H1 (cell line): ENCODE data around the gene TCAP. TPM values are rescaled to one million over a fixed set of nuclear protein-coding genes. Genes with fewer than 3 reads are reported as not detected.

ENCODE experiments used
- BACH1 ChIP-seq: IDR thresholded peaks from 2 replicates; pipeline ENCODE4 v1.6.1; 2012; ENCODE audit warnings: low read length, improper control_type of control experiment
- CBX5 ChIP-seq: fragments of 300-800, 300-1000 bp; sonication (generic); IDR thresholded peaks from 2 replicates; pipeline ENCODE4 v1.7.1; 2016; ENCODE audit warnings: antibody characterized with exemption, low read length, low read depth
- CHD7 ChIP-seq: fragments of 300-600 bp; sonication (generic); IDR thresholded peaks from 2 replicates; pipeline ENCODE4 v1.7.1; 2012; ENCODE audit warnings: low read length, moderate library complexity, mild to moderate bottlenecking, inconsistent platforms; ENCODE audit not compliant: insufficient replicate concordance
- CTBP2 ChIP-seq: IDR thresholded peaks from 2 replicates; pipeline ENCODE4 v1.7.0; 2011; ENCODE audit warnings: borderline replicate concordance, mild to moderate bottlenecking, moderate library complexity, mixed read lengths, low read length; ENCODE audit not compliant: insufficient read depth, insufficient read length
- GTF2F1 ChIP-seq: IDR thresholded peaks from 2 replicates; pipeline ENCODE4 v1.6.1; 2012; ENCODE audit warnings: low read depth, low read length, improper control_type of control experiment, borderline replicate concordance
- JUN ChIP-seq: IDR thresholded peaks from 2 replicates; pipeline ENCODE4 v1.6.1; 2011; ENCODE audit warnings: low read depth, mild to moderate bottlenecking, improper control_type of control experiment, low read length
- KDM1A ChIP-seq: fragments of 200-600, 300-600 bp; sonication (generic); IDR thresholded peaks from 2 replicates; pipeline ENCODE4 v1.7.1; 2016; ENCODE audit warnings: mild to moderate bottlenecking, low read length, borderline replicate concordance
- MAX ChIP-seq: IDR thresholded peaks from 2 replicates; pipeline ENCODE4 v1.6.1; 2012; ENCODE audit warnings: inconsistent platforms
- POLR2AphosphoS5 ChIP-seq: IDR thresholded peaks from 2 replicates; pipeline ENCODE4 v1.6.1; 2011; ENCODE audit warnings: low read depth, low read length
- SIN3A ChIP-seq, 2 experiments: IDR thresholded peaks in 1 of 2; conservative IDR thresholded peaks in 1 of 2; 2 replicates each; pipeline ENCODE4 v1.6.1; 2011 to 2012; ENCODE audit warnings: low read length in 2 of 2, improper control_type of control experiment in 1 of 2, low read depth in 1 of 2, mild to moderate bottlenecking in 1 of 2
- ZNF274 ChIP-seq: IDR thresholded peaks from 2 replicates; pipeline ENCODE4 v1.7.0; 2012; ENCODE audit warnings: low read length, borderline replicate concordance; ENCODE audit errors: extremely low read depth
- polyA plus RNA-seq, 7 experiments: library from polyadenylated mRNA; depleted of rRNA in 3 of 7; stranded (reverse) in 5 of 7; unstranded in 2 of 7; fragments of >200 nt in 5 of 7; fragments of 200-250 nt in 2 of 7; gene quantifications; 1 replicate in 5 of 7; 2 replicates in 1 of 7; 4 replicates in 1 of 7; pipeline versions ENCODE4 v1.2.1 to v1.2.3, GENCODE V29; 2011 to 2013; ENCODE audit warnings: missing spikeins in 2 of 7, mixed read lengths in 2 of 7
- total RNA-seq: library from RNA; stranded (reverse); fragmentation: NEBNext Ultra II Directional; extraction: Animal tissue kit (Norgen Biotek cat#: 25700); gene quantifications from 2 replicates; pipeline ENCODE4 v1.2.1, GENCODE V29; 2021

Gene TCAP
- total and polyA plus RNA-seq, 2 of the 8 experiments (the other 6 are each of a cell fraction or from before 2014, with no cell fraction given): 0.82 to 1.4 TPM

GRCh38 chr17:39625198-39625785 is 39.9 kb upstream of the TCAP start (continued):
- no peak for TF ChIP-seq CBX5
- TF ChIP-seq CHD7: no peak
- no peak for TF ChIP-seq POLR2AphosphoS5
- TF ChIP-seq CTBP2: no peak
- no peak for TF ChIP-seq SIN3A (conservative IDR thresholded peaks at IDR 0.05 in 1 of 2, IDR thresholded peaks at IDR 0.05 in 1 of 2; ENCODE audit: low read depth in 1 of 2, low read length in 2 of 2)
- TF ChIP-seq JUN: no peak
- TF ChIP-seq KDM1A: no peak
- TF ChIP-seq GTF2F1: no peak
- TF ChIP-seq ZNF274: no peak
- no peak for TF ChIP-seq MAX
- no peak for TF ChIP-seq BACH1
